GM23338 (cell line): ENCODE measurements around the gene GALNT9. TPM values are rescaled to one million over a fixed set of nuclear protein-coding genes. Genes with fewer than 3 reads are reported as not detected.

Experiments used
- ATAC-seq: fragments of 200-7000 bp; cut with Tn5 transposase; 3 replicates; pipeline ENCODE4 v1.9.1; 2020
- DNase-seq: peaks from one replicate; pipeline ENCODE4 v3.0.0-alpha.2; 2015; ENCODE audit warnings: low spot score
- H2AFZ ChIP-seq: fragments of 200-600 bp; sonication (generic); 2 replicates; pipeline ENCODE4 v1.8.0; 2016; ENCODE audit warnings: antibody characterized with exemption, mild to moderate bottlenecking, moderate library complexity
- H3F3A ChIP-seq: fragments of 200-600 bp; sonication (generic); replicated peaks from 2 replicates; pipeline ENCODE4 v1.8.0; 2017; ENCODE audit warnings: antibody characterized with exemption, mixed run types, low read depth
- H3K27ac ChIP-seq: fragments of 200-600 bp; sonication (generic); 2 replicates; pipeline ENCODE4 v1.6.1; 2016; ENCODE audit warnings: low read depth
- H3K27me3 ChIP-seq: fragments of 200-600 bp; sonication (generic); 2 replicates; pipeline ENCODE4 v1.8.0; 2016; ENCODE audit warnings: mild to moderate bottlenecking, mixed run types, moderate library complexity; ENCODE audit not compliant: insufficient read depth
- H3K36me3 ChIP-seq: fragments of 200-600 bp; sonication (generic); 2 replicates; pipeline ENCODE4 v1.8.0; 2016; ENCODE audit warnings: mild to moderate bottlenecking; ENCODE audit not compliant: insufficient read depth
- H3K4me1 ChIP-seq: fragments of 200-600 bp; sonication (generic); 2 replicates; pipeline ENCODE4 v1.8.0; 2016; ENCODE audit warnings: mild to moderate bottlenecking, moderate library complexity; ENCODE audit not compliant: insufficient read depth
- H3K4me2 ChIP-seq: fragments of 200-600 bp; sonication (generic); 2 replicates; pipeline ENCODE4 v1.7.1; 2017; ENCODE audit warnings: mixed run types
- H3K4me3 ChIP-seq: fragments of 200-600 bp; sonication (generic); 2 replicates; pipeline ENCODE4 v1.6.1; 2016; ENCODE audit warnings: mixed run types
- H3K79me2 ChIP-seq: fragments of 200-600 bp; sonication (generic); replicated peaks from 2 replicates; pipeline ENCODE4 v1.8.0; 2017; ENCODE audit warnings: mild to moderate bottlenecking; ENCODE audit not compliant: insufficient read depth
- H3K9me2 ChIP-seq: fragments of 200-600 bp; sonication (generic); 2 replicates; pipeline ENCODE4 v1.8.0; 2017; ENCODE audit not compliant: insufficient read depth
- H4K20me1 ChIP-seq: fragments of 200-600 bp; sonication (generic); replicated peaks from 2 replicates; pipeline ENCODE4 v1.8.0; 2017; ENCODE audit warnings: mild to moderate bottlenecking; ENCODE audit not compliant: insufficient read depth
- H3K27ac Mint-ChIP-seq: 2 replicates; pipeline ENCODE4 v1.8.0; 2020; ENCODE audit warnings: inconsistent platforms, mild to moderate bottlenecking, moderate library complexity, mixed read lengths
- H3K27me3 Mint-ChIP-seq: 3 replicates; pipeline ENCODE4 v1.8.0; 2022; ENCODE audit warnings: low read depth, mild to moderate bottlenecking, moderate library complexity, mixed read lengths, inconsistent platforms; ENCODE audit not compliant: insufficient read depth, poor library complexity
- H3K36me3 Mint-ChIP-seq: 3 replicates; pipeline ENCODE4 v1.8.0; 2021; ENCODE audit warnings: low read depth, mild to moderate bottlenecking, inconsistent platforms, moderate library complexity, mixed read lengths
- H3K4me1 Mint-ChIP-seq: 3 replicates; pipeline ENCODE4 v1.8.0; 2020; ENCODE audit warnings: mild to moderate bottlenecking, inconsistent platforms, mixed read lengths
- H3K4me3 Mint-ChIP-seq: 3 replicates; pipeline ENCODE4 v1.8.0; 2021; ENCODE audit warnings: moderate library complexity, mild to moderate bottlenecking, inconsistent platforms, mixed read lengths
- H3K9me3 Mint-ChIP-seq: 3 replicates; pipeline ENCODE4 v1.8.0; 2020; ENCODE audit warnings: moderate library complexity, mild to moderate bottlenecking, inconsistent platforms, mixed read lengths
- ETS1 ChIP-seq: IDR thresholded peaks from 2 replicates; pipeline ENCODE4 v1.6.1; 2016; ENCODE audit warnings: antibody characterized with exemption
- EZH2 ChIP-seq: fragments of 200-600 bp; sonication (generic); IDR thresholded peaks from one replicate; pipeline ENCODE4 v1.8.0; 2017; ENCODE audit warnings: antibody characterized with exemption, mild to moderate bottlenecking, low read depth; ENCODE audit not compliant: unreplicated experiment
- NANOG ChIP-seq: IDR thresholded peaks from 2 replicates; pipeline ENCODE4 v1.6.1; 2016; ENCODE audit warnings: antibody characterized with exemption, borderline replicate concordance
- POLR2AphosphoS5 ChIP-seq: IDR thresholded peaks from 2 replicates; pipeline ENCODE4 v1.6.1; 2016; ENCODE audit warnings: antibody characterized with exemption, low read depth
- REST ChIP-seq: IDR thresholded peaks from one replicate; pipeline ENCODE4 v1.6.1; 2018; ENCODE audit warnings: antibody characterized with exemption; ENCODE audit not compliant: unreplicated experiment
- STAT1 ChIP-seq: IDR thresholded peaks from one replicate; pipeline ENCODE4 v1.6.1; 2016; ENCODE audit warnings: antibody characterized with exemption; ENCODE audit not compliant: unreplicated experiment
- ZNF331 ChIP-seq: fragments of 250-450 bp; sonication (Bioruptor Pico); IDR thresholded peaks from 2 replicates; pipeline ENCODE4 v1.5.0; 2020; ENCODE audit warnings: low read depth, mild to moderate bottlenecking, moderate library complexity
- ZNF462 ChIP-seq: fragments of 250-450 bp; sonication (Bioruptor Pico); IDR thresholded peaks from 2 replicates; pipeline ENCODE4 v1.5.0; 2020; ENCODE audit warnings: mild to moderate bottlenecking, moderate library complexity
- polyA plus RNA-seq: library from polyadenylated mRNA; unstranded; fragments of >200 nt; fragmentation: Nextera tagmentation; extraction: Ambion mirVana; gene quantifications from 2 replicates; pipeline ENCODE4 v1.2.1, GENCODE V29; 2016
- total RNA-seq: library from RNA; depleted of rRNA; stranded (reverse); fragments of >200 nt; shearing (Covaris generic); gene quantifications from 2 replicates; pipeline ENCODE4 v1.2.3, GENCODE V29; 2014
- TF ChIP-seq, protein P1 (sequence below), 2 experiments: fragments of 200-600 bp in 1 of 2; sonication (generic) in 1 of 2; conservative IDR thresholded peaks; 2 replicates each; pipeline versions ENCODE4 v1.5.1 to v1.6.1; 2016 to 2017; ENCODE audit warnings: antibody characterized with exemption in 2 of 2, low read depth in 2 of 2, mild to moderate bottlenecking in 2 of 2, moderate library complexity in 1 of 2

The GALNT9 gene
- total and polyA plus RNA-seq, 2 experiments from 2014 or later = 0.81 to 2.5 TPM

- Histone ChIP-seq H3K27ac (no peak overlapping the region), H3K4me1 (peaks cover 12% of the 10 kb centered on the region; the same call in 1 of the 2 replicates), H3K9me2 (no peaks in the 10 kb centered on the region), H3K4me2 (no peak overlapping the region), H3K36me3 (no peaks in the 10 kb centered on the region), H3K4me3 (no peak overlapping the region), H4K20me1 (no peaks in the 10 kb centered on the region), H2AFZ (no peak overlapping the region), H3K79me2 (no peaks in the 10 kb centered on the region), H3K27me3 (no peaks in the 10 kb centered on the region), H3F3A (no peaks in the 10 kb centered on the region)
- DNase-seq = no peak
- no peaks in the 10 kb centered on the region; the same call in 2 of the 3 replicates for H3K9me3 Mint-ChIP-seq
- no peak overlapping the region for H3K27ac Mint-ChIP-seq
- H3K4me3 Mint-ChIP-seq = no peak overlapping the region
- H3K36me3 Mint-ChIP-seq = no peaks in the 10 kb centered on the region; the same call in 2 of the 3 replicates
- peaks cover 16% of the 10 kb centered on the region for H3K27me3 Mint-ChIP-seq
- peaks cover 23% of the 10 kb centered on the region for H3K4me1 Mint-ChIP-seq
- ATAC-seq = no peak
- no peak for TF ChIP-seq NANOG
- TF ChIP-seq REST = no peak
- no peak for TF ChIP-seq ZNF331
- no peak for TF ChIP-seq ETS1
- TF ChIP-seq STAT1 = no peak
- no peak for TF ChIP-seq EZH2
Observed at GRCh38 chr12:132258543-132258942, 70.8 kb downstream of the GALNT9 start.

GRCh38 chr12:132257955-132258490 lies 71.4 kb downstream of the GALNT9 start:
- ATAC-seq = no peak
- no peak for TF ChIP-seq STAT1
- no peak for TF ChIP-seq ZNF462 (CRISPR knock-in tag)
- no peak for TF ChIP-seq POLR2AphosphoS5
- TF ChIP-seq, protein P1, sequence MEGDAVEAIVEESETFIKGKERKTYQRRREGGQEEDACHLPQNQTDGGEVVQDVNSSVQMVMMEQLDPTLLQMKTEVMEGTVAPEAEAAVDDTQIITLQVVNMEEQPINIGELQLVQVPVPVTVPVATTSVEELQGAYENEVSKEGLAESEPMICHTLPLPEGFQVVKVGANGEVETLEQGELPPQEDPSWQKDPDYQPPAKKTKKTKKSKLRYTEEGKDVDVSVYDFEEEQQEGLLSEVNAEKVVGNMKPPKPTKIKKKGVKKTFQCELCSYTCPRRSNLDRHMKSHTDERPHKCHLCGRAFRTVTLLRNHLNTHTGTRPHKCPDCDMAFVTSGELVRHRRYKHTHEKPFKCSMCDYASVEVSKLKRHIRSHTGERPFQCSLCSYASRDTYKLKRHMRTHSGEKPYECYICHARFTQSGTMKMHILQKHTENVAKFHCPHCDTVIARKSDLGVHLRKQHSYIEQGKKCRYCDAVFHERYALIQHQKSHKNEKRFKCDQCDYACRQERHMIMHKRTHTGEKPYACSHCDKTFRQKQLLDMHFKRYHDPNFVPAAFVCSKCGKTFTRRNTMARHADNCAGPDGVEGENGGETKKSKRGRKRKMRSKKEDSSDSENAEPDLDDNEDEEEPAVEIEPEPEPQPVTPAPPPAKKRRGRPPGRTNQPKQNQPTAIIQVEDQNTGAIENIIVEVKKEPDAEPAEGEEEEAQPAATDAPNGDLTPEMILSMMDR (conservative IDR thresholded peaks at IDR 0.05; ENCODE audit: low read depth in 2 of 2) = no peak
- TF ChIP-seq NANOG = no peak

More at GRCh38 chr12:132257955-132258490, 71.4 kb downstream of the GALNT9 start:
- Histone ChIP-seq H3K4me2 (no peak overlapping the region), H3K4me1 (peaks cover 12% of the 10 kb centered on the region; the same call in 1 of the 2 replicates), H3K4me3 (no peak overlapping the region), H3K27ac (no peak overlapping the region), H3K36me3 (no peaks in the 10 kb centered on the region), H3F3A (no peaks in the 10 kb centered on the region), H3K79me2 (no peaks in the 10 kb centered on the region), H2AFZ (no peak overlapping the region), H4K20me1 (no peaks in the 10 kb centered on the region), H3K27me3 (no peaks in the 10 kb centered on the region), H3K9me2 (no peaks in the 10 kb centered on the region)
- H3K27me3 Mint-ChIP-seq = peaks cover 13% of the 10 kb centered on the region
- no peaks in the 10 kb centered on the region; the same call in 2 of the 3 replicates for H3K36me3 Mint-ChIP-seq
- DNase-seq = no peak
- no peak overlapping the region for H3K4me3 Mint-ChIP-seq
- peaks cover 23% of the 10 kb centered on the region for H3K4me1 Mint-ChIP-seq
- H3K9me3 Mint-ChIP-seq = no peaks in the 10 kb centered on the region
- no peak overlapping the region for H3K27ac Mint-ChIP-seq
